Activated CD8-positive, alpha-beta memory T cell treated with anti-CD3 and anti-CD28 coated beads, Interleukin-2, amount 50 U/mL, for 24 hours (primary cell): Measurements from ENCODE around the gene ALB.

Source experiments
- DNase-seq: peaks from one replicate; pipeline ENCODE4 v3.0.0-alpha.2; 2020; ENCODE audit errors: extremely low read depth

The ALB gene

DNA sequence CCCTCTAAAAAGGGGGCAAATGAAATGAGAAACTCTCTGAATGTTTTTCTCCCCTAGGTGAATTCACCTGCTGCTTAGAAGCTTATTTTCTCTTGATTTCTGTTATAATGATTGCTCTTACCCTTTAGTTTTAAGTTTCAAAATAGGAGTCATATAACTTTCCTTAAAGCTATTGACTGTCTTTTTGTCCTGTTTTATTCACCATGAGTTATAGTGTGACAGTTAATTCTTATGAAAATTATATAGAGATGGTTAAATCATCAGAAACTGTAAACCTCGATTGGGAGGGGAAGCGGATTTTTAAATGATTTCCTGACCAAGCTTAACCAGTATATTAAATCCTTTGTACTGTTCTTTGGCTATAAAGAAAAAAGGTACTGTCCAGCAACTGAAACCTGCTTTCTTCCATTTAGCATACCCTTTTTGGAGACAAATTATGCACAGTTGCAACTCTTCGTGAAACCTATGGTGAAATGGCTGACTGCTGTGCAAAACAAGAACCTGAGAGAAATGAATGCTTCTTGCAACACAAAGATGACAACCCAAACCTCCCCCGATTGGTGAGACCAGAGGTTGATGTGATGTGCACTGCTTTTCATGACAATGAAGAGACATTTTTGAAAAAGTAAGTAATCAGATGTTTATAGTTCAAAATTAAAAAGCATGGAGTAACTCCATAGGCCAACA, 4.2 kb downstream of the ALB start:
- no peak for DNase-seq

DNA sequence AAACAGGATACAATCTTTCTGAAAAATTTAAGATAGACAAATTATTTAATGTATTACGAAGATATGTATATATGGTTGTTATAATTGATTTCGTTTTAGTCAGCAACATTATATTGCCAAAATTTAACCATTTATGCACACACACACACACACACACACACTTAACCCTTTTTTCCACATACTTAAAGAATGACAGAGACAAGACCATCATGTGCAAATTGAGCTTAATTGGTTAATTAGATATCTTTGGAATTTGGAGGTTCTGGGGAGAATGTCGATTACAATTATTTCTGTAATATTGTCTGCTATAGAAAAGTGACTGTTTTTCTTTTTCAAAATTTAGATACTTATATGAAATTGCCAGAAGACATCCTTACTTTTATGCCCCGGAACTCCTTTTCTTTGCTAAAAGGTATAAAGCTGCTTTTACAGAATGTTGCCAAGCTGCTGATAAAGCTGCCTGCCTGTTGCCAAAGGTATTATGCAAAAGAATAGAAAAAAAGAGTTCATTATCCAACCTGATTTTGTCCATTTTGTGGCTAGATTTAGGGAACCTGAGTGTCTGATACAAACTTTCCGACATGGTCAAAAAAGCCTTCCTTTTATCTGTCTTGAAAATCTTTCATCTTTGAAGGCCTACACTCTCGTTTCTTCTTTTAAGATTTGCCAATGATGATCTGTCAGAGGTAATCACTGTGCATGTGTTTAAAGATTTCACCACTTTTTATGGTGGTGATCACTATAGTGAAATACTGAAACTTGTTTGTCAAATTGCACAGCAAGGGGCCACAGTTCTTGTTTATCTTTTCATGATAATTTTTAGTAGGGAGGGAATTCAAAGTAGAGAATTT, 5.2 kb downstream of the ALB start:
- DNase-seq = no peak

GRCh38 chr4:73409978-73410548, 6.0 kb downstream of the ALB start:
- no peak for DNase-seq

- DNase-seq = no peak
These were observed 7.0 kb downstream of the ALB start for GRCh38 chr4:73410916-73411730.

GRCh38 chr4:73411731-73412414, 7.8 kb downstream of the ALB start:
- DNase-seq = no peak

- DNase-seq = no peak
These were observed 9.2 kb downstream of the ALB start for GRCh38 chr4:73413294-73413755.

- DNase-seq = no peak
These were observed 10.8 kb downstream of the ALB start for GRCh38 chr4:73414936-73415271.

DNA sequence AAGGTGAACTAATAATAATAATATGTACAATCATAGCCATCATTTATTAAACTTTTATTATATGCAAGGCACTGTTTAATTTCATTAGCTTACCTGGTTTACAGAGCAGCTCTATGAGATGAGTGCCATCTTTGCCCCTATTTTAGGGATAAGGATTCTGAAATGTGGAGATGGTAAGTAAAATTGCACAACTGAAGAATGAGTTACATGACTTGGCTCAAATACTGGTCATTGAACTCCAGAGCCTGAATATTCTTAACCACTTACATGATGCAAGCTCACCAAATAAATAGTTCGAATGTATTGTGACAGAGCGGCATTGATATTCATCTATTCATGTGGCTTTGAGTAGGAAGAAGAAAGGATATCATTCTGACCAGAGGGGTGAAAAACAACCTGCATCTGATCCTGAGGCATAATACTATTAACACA, 11.7 kb downstream of the ALB start:
- no peak for DNase-seq

- no peak for DNase-seq
These were observed 12.5 kb downstream of the ALB start for GRCh38 chr4:73416423-73417087.

GRCh38 chr4:73417342-73417741, 13.3 kb downstream of the ALB start:
- no peak for DNase-seq

- no peak for DNase-seq
These were observed 13.9 kb downstream of the ALB start for GRCh38 chr4:73417973-73418372.

DNA sequence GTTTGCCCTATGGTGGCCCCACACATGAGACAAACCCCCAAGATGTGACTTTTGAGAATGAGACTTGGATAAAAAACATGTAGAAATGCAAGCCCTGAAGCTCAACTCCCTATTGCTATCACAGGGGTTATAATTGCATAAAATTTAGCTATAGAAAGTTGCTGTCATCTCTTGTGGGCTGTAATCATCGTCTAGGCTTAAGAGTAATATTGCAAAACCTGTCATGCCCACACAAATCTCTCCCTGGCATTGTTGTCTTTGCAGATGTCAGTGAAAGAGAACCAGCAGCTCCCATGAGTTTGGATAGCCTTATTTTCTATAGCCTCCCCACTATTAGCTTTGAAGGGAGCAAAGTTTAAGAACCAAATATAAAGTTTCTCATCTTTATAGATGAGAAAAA, 14.6 kb downstream of the ALB start:
- no peak for DNase-seq

DNA sequence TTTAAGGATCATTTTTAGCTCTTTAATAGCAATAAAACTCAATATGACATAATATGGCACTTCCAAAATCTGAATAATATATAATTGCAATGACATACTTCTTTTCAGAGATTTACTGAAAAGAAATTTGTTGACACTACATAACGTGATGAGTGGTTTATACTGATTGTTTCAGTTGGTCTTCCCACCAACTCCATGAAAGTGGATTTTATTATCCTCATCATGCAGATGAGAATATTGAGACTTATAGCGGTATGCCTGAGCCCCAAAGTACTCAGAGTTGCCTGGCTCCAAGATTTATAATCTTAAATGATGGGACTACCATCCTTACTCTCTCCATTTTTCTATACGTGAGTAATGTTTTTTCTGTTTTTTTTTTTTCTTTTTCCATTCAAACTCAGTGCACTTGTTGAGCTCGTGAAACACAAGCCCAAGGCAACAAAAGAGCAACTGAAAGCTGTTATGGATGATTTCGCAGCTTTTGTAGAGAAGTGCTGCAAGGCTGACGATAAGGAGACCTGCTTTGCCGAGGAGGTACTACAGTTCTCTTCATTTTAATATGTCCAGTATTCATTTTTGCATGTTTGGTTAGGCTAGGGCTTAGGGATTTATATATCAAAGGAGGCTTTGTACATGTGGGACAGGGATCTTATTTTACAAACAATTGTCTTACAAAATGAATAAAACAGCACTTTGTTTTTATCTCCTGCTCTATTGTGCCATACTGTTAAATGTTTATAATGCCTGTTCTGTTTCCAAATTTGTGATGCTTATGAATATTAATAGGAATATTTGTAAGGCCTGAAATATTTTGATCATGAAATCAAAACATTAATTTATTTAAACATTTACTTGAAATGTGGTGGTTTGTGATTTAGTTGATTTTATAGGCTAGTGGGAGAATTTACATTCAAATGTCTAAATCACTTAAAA, 15.3 kb downstream of the ALB start:
- no peak for DNase-seq

DNA sequence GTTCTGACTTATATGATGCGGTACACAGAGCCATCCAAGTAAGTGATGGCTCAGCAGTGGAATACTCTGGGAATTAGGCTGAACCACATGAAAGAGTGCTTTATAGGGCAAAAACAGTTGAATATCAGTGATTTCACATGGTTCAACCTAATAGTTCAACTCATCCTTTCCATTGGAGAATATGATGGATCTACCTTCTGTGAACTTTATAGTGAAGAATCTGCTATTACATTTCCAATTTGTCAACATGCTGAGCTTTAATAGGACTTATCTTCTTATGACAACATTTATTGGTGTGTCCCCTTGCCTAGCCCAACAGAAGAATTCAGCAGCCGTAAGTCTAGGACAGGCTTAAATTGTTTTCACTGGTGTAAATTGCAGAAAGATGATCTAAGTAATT, 16.5 kb downstream of the ALB start:
- DNase-seq = no peak

GRCh38 chr4:73421708-73422457, 17.8 kb downstream of the ALB start:
- no peak for DNase-seq

GRCh38 chr4:73422458-73422752, 18.3 kb downstream of the ALB start:
- DNase-seq = no peak

DNA sequence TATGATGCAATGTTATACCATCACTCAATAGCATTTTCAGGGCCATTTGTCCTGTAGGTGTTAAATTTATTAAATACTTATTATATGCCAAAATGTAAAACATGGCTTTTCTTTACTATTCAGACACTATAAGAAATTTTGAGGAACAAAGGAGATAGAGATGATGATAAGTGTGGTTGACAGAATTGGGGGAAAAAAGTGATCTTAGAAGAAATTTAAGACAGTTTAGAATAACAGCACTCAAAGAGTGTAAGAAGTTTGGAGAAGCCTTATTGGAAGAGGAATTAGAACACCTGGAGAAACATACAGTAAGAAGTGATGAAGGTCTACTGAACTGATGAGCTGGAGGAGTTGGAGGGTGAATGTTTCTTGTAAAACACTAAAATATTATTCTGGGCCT, 19.1 kb downstream of the ALB start:
- no peak for DNase-seq

DNA sequence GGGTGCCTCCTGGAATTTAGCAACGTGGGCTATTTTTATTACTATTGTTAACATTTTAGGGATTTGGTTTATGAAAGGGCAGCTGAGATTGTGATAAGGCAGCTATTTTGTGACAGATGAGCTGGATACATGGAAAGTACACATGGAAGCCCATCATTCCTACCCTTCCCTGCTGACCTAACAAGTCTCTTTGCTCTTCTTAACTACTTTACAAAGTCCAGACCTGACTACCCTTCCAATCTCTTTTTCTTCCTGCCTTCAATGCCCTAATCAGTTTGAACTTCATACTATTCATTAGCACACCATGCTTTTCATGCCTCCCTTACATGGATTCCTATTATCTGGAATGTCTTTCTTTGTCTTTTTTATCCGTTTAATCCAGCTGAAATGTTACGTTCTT, 22.6 kb downstream of the ALB start:
- no peak for DNase-seq

GRCh38 chr4:73429118-73429517, 25.0 kb downstream of the ALB start:
- DNase-seq = no peak
